ENCODE results near the gene SHROOM3. TPM values are rescaled to one million over a fixed set of nuclear protein-coding genes. Genes with fewer than 3 reads are reported as not detected.

The SHROOM3 gene
- total RNA-seq, 1 experiment from 2014 or later, result 22.8 TPM

DNA sequence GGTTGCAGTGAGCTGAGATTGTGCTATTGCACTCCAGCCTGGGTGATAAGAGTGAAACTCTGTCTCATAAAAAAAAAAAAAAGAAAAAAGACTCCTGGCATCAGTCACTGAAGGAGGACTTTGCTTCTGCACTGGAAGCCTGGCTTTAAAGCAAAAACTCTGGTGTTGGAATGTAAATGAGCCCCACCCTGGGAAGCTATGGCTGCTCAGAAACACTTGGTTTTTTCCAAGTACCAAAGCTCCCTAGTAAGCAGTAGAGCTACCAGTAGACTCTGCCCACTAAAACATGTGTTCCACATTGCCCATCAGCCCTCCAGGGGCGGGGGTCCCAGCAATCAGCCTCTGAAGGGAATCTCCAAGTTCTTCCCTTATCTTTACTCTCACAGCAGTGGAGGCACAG lies 154.4 kb downstream of the SHROOM3 start:
- peak overlapping the region; percentile 43 for H3K4me3 ChIP-seq
- H3K36me3 ChIP-seq, result no peaks in the 10 kb centered on the region
- H3K9me3 ChIP-seq (replicated peaks), result no peaks in the 10 kb centered on the region
- H3K4me1 ChIP-seq, result peaks cover 58% of the 10 kb centered on the region
- DNase-seq, result peak; percentile 47 to 50
- H3K27ac ChIP-seq, result peak overlapping the region; percentile 99
- H3K27me3 ChIP-seq, result no peaks in the 10 kb centered on the region

- H3K27ac ChIP-seq, result peak overlapping the region; percentile 99
These were observed 155.1 kb downstream of the SHROOM3 start for GRCh38 chr4:76589872-76590797.

GRCh38 chr4:76590798-76591281 lies 155.8 kb downstream of the SHROOM3 start:
- DNase-seq, result peak; percentile 64 to 78
- no peaks in the 10 kb centered on the region for H3K27me3 ChIP-seq
- peaks cover 45% of the 10 kb centered on the region for H3K4me1 ChIP-seq
- H3K9me3 ChIP-seq (replicated peaks), result no peaks in the 10 kb centered on the region
- H3K36me3 ChIP-seq, result no peaks in the 10 kb centered on the region
- peak overlapping the region; percentile 43 for H3K4me3 ChIP-seq
- H3K27ac ChIP-seq, result peak overlapping the region; percentile 99

More at GRCh38 chr4:76589872-76590797, 155.1 kb downstream of the SHROOM3 start:
- no peaks in the 10 kb centered on the region for H3K27me3 ChIP-seq
- H3K36me3 ChIP-seq, result no peaks in the 10 kb centered on the region
- H3K4me3 ChIP-seq, result peak overlapping the region; percentile 43
- DNase-seq, result peak; percentile 93 to 95
- peaks cover 50% of the 10 kb centered on the region for H3K4me1 ChIP-seq
- no peaks in the 10 kb centered on the region for H3K9me3 ChIP-seq (replicated peaks)

DNA sequence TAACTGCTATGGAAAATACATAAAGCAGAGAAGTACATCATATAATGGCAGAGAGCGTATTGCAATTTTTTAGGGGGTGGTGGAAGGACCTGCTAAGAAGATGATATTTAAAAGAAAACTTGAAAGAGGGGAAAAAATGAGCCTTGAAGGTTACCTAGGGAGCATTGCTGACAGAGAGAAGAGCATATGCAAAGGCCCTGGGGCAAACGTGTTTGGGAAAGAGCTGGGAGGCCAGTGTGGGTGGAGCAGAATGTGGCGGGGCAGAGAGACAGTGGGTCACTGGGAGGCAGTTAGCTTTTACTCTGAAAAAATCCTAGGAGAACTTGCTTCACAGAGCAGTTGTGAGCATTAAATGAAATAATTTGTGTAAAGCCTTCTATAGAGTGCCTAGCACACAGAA lies 157.0 kb downstream of the SHROOM3 start:
- no peak overlapping the region for H3K4me3 ChIP-seq
- H3K4me1 ChIP-seq, result peaks cover 40% of the 10 kb centered on the region
- no peaks in the 10 kb centered on the region for H3K36me3 ChIP-seq
- H3K27me3 ChIP-seq, result no peaks in the 10 kb centered on the region
- H3K27ac ChIP-seq, result peak overlapping the region; percentile 99; the same call in 1 of the 2 replicates
- DNase-seq, result no peak
- no peaks in the 10 kb centered on the region for H3K9me3 ChIP-seq (replicated peaks)

- H3K4me3 ChIP-seq, result no peak overlapping the region
- H3K27ac ChIP-seq, result no peak overlapping the region
- no peaks in the 10 kb centered on the region for H3K9me3 ChIP-seq (replicated peaks)
- peaks cover 37% of the 10 kb centered on the region for H3K4me1 ChIP-seq
- DNase-seq, result no peak
- H3K27me3 ChIP-seq, result no peaks in the 10 kb centered on the region
- H3K36me3 ChIP-seq, result no peaks in the 10 kb centered on the region
These were observed 157.4 kb downstream of the SHROOM3 start for GRCh38 chr4:76592460-76592859.

DNA sequence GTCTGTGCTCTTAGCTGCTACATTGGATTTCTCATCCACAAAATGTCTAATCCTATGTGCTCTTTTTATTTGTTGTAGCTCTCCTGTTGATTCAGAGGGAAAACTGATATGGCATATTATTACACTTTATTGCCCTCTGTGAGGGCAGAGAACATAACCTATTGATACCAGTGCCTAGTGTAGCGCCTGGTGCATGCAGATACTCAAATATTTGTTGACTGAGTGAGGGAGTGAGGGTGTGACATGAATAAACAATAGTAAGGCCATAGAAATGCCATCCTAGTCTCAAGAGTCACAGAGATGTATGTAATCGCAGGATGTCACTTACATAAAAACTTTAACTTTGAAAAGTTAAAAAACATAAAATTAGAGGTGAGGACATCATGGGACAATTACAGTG lies 159.1 kb downstream of the SHROOM3 start:
- no peaks in the 10 kb centered on the region for H3K36me3 ChIP-seq
- no peak for DNase-seq
- no peaks in the 10 kb centered on the region for H3K9me3 ChIP-seq (replicated peaks)
- peaks cover 20% of the 10 kb centered on the region for H3K4me1 ChIP-seq
- H3K27ac ChIP-seq, result no peak overlapping the region
- no peak overlapping the region for H3K4me3 ChIP-seq
- H3K27me3 ChIP-seq, result no peaks in the 10 kb centered on the region

DNA sequence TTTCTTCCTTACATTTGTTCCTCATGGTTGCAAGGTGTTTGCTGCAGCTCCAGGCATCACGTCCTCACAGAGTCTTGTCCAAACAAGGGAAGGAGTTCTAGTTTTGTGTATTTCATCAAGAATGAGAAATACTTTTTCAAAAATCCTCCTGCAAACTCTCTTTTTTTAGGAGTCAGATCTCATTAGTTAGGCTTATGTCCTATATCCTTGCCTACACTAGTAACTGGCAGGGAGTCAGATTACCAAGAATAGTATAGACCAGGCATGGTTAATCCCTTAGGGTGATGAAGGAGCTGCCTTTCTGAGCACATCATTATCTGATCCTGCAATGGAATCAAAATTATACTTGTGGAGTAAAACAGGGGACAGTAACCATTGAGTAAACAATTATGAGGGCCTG lies 160.4 kb downstream of the SHROOM3 start:
- Histone ChIP-seq H3K4me3 (no peak overlapping the region), H3K27me3 (no peaks in the 10 kb centered on the region), H3K4me1 (peaks cover 11% of the 10 kb centered on the region), H3K36me3 (no peaks in the 10 kb centered on the region), H3K9me3 (replicated peaks) (no peaks in the 10 kb centered on the region), H3K27ac (no peak overlapping the region)
- DNase-seq, result no peak

- no peak for DNase-seq
- Histone ChIP-seq H3K27me3 (no peaks in the 10 kb centered on the region), H3K4me1 (peaks cover 2% of the 10 kb centered on the region), H3K4me3 (no peak overlapping the region), H3K36me3 (no peaks in the 10 kb centered on the region), H3K27ac (no peak overlapping the region), H3K9me3 (replicated peaks) (no peaks in the 10 kb centered on the region)
These were observed 161.7 kb downstream of the SHROOM3 start for GRCh38 chr4:76596713-76597112.

DNA sequence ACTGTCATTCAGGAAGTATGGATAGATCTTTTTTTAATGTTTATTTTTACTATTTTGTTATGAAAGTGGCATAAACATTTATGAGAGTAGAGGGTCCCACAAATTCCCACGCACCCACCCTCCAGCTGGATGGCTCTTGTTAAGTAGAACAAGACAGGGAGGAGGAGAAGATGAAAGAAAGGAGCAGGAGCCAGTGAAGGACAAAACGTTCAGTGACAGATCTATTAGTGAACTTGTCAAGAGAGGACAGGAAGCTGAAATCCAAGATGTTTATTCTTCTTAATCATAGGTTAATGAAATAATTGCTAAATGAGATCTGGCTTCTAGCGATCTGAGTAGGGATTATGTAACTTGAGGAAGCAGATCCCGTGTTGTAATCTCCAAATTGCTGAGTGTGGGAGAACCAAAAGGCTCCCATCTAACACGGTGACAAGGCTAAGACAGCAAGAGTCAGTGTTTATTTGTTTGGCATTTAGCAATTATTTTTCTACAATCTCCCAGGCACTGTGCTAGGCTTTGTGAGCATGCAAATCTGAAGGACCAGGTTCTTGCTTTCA lies 162.5 kb downstream of the SHROOM3 start:
- H3K27ac ChIP-seq, result no peak overlapping the region
- H3K27me3 ChIP-seq, result no peaks in the 10 kb centered on the region
- no peaks in the 10 kb centered on the region for H3K36me3 ChIP-seq
- no peaks in the 10 kb centered on the region for H3K4me1 ChIP-seq
- no peaks in the 10 kb centered on the region for H3K9me3 ChIP-seq (replicated peaks)
- no peak overlapping the region for H3K4me3 ChIP-seq
- no peak for DNase-seq

DNA sequence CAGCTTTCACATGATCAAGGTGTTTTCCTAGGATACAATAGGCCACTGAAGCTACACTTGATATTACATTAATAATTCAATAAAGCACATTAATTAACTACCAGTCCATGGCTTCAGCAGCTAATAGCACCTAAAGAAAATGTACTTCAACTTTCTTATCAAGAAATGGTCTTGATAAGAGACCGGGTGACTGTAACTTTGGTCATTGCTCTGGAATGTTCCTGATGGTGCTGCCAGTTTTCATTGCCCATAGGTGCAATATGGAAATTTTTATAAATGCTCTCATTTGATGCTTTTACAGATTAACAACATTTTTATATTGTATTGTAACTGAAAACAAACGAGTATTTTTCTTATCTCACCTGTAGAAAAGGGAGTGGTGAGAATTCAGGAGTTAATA lies 165.4 kb downstream of the SHROOM3 start:
- no peaks in the 10 kb centered on the region for H3K36me3 ChIP-seq
- no peak overlapping the region for H3K4me3 ChIP-seq
- DNase-seq, result no peak
- no peak overlapping the region for H3K27ac ChIP-seq
- H3K27me3 ChIP-seq, result no peaks in the 10 kb centered on the region
- H3K4me1 ChIP-seq, result no peaks in the 10 kb centered on the region
- H3K9me3 ChIP-seq (replicated peaks), result no peaks in the 10 kb centered on the region

DNA sequence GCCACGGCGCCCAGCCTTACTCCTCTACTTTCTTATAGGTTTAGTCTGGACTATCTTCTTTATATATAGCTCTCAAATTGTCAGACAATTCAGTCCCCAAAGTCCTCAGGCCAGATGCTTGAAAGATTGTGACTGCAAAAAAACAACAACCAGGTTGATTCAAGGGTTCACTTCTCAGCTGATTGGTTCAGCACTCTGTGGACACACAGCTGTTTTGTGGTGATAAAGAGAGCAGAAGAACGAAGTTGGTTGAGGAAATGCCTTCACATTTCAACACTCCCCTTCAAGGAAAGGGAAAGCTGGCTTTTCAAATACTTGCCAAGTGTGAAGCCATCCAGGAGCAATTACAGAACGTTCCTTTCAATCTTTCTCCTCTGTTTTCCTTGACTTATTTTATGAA lies 166.8 kb downstream of the SHROOM3 start:
- no peak overlapping the region for H3K4me3 ChIP-seq
- no peaks in the 10 kb centered on the region for H3K36me3 ChIP-seq
- no peaks in the 10 kb centered on the region for H3K9me3 ChIP-seq (replicated peaks)
- no peaks in the 10 kb centered on the region for H3K27me3 ChIP-seq
- H3K4me1 ChIP-seq, result peaks cover 3% of the 10 kb centered on the region
- peak in 1 of 2 experiments; percentile 42 for DNase-seq
- no peak overlapping the region for H3K27ac ChIP-seq

- peaks cover 18% of the 10 kb centered on the region for H3K4me1 ChIP-seq
- no peaks in the 10 kb centered on the region for H3K9me3 ChIP-seq (replicated peaks)
- DNase-seq, result no peak
- H3K27ac ChIP-seq, result no peak overlapping the region
- no peaks in the 10 kb centered on the region for H3K27me3 ChIP-seq
- H3K36me3 ChIP-seq, result no peaks in the 10 kb centered on the region
- H3K4me3 ChIP-seq, result no peak overlapping the region
These were observed 170.1 kb downstream of the SHROOM3 start for GRCh38 chr4:76605099-76605563.

- no peak overlapping the region for H3K27ac ChIP-seq
- H3K9me3 ChIP-seq (replicated peaks), result no peaks in the 10 kb centered on the region
- H3K4me3 ChIP-seq, result no peak overlapping the region
- peak; percentile 31 to 60 for DNase-seq
- H3K36me3 ChIP-seq, result no peaks in the 10 kb centered on the region
- H3K27me3 ChIP-seq, result no peaks in the 10 kb centered on the region
- H3K4me1 ChIP-seq, result peaks cover 33% of the 10 kb centered on the region
These were observed 171.7 kb downstream of the SHROOM3 start for GRCh38 chr4:76606645-76607265.

GRCh38 chr4:76607266-76607799 lies 172.3 kb downstream of the SHROOM3 start:
- no peak for DNase-seq
- Histone ChIP-seq H3K9me3 (replicated peaks) (no peaks in the 10 kb centered on the region), H3K27ac (no peak overlapping the region), H3K4me3 (no peak overlapping the region), H3K36me3 (no peaks in the 10 kb centered on the region), H3K27me3 (no peaks in the 10 kb centered on the region), H3K4me1 (peaks cover 33% of the 10 kb centered on the region)

DNA sequence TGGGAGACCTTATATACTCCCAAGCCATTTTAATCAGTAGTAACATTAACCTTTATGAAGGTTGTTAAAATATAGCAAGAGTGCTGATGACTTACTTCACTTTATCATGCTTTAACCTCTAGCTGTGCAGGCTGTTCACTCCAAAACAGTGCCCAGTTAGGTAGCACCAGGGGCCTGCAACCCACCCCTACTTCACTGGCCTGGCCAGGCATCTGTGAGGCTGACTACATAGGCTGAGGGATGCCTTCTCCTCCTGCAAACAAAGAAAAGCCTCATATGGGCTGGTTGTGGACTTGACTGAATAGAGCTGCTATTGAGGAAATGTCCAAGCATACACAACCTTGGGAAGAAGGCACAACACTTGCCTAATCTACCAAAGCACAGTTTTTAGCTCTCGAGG lies 172.8 kb downstream of the SHROOM3 start:
- no peak overlapping the region for H3K4me3 ChIP-seq
- H3K9me3 ChIP-seq (replicated peaks), result no peaks in the 10 kb centered on the region
- no peak overlapping the region for H3K27ac ChIP-seq
- peaks cover 33% of the 10 kb centered on the region for H3K4me1 ChIP-seq
- DNase-seq, result no peak
- H3K36me3 ChIP-seq, result no peaks in the 10 kb centered on the region
- H3K27me3 ChIP-seq, result no peaks in the 10 kb centered on the region
